ENCODE data around the gene SNED1.

DNA sequence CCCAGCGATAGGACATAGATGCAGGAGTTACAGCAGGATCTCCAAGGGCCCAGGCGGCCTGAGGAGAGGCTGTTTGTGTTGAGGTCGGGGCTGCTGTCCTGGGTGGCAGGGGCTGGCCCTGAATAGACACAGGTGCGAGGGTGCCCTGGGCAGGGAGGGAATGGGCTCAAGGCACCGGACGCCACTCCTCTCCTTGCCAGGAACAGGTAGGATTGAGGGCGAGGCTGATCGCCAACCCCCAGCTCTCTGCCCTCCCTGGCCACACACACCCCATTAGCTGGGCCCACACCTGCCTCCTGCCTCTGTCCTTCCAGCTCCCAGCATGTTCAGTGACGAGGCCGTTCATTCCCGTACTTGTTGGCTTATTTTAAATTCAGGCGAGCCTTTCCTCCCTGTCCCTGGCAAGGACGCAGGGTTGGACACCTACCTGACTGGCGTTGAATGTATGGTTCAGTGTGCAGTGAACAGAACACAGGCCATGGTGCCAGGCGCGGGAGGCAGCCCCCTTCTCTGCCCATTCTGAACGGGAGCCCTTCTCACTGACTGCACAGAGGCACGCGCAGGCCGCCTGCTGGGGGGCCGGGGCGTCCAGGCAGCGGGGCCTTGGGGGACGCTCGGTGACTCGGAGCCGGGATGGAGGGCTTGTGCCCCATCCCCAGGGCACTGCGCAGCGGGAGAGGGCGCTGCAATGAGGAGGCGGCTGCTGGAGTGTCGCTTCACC, 41.3 kb upstream of the SNED1 start:
- TF ChIP-seq, protein P1, sequence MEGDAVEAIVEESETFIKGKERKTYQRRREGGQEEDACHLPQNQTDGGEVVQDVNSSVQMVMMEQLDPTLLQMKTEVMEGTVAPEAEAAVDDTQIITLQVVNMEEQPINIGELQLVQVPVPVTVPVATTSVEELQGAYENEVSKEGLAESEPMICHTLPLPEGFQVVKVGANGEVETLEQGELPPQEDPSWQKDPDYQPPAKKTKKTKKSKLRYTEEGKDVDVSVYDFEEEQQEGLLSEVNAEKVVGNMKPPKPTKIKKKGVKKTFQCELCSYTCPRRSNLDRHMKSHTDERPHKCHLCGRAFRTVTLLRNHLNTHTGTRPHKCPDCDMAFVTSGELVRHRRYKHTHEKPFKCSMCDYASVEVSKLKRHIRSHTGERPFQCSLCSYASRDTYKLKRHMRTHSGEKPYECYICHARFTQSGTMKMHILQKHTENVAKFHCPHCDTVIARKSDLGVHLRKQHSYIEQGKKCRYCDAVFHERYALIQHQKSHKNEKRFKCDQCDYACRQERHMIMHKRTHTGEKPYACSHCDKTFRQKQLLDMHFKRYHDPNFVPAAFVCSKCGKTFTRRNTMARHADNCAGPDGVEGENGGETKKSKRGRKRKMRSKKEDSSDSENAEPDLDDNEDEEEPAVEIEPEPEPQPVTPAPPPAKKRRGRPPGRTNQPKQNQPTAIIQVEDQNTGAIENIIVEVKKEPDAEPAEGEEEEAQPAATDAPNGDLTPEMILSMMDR (IDR thresholded peaks at IDR 0.05), result no peak
- TF ChIP-seq POLR2A (IDR thresholded peaks at IDR 0.05) (no peak), POLR2AphosphoS5 (IDR thresholded peaks at IDR 0.05) (no peak)

Measured in breast epithelium (tissue), 3 donors.